Measurements from ENCODE around the gene CPAMD8. TPM values are rescaled to one million over a fixed set of nuclear protein-coding genes. Genes with fewer than 3 reads are reported as not detected.

Gene CPAMD8
- total RNA-seq, 1 experiment from 2014 or later, result 19.8 TPM

DNA sequence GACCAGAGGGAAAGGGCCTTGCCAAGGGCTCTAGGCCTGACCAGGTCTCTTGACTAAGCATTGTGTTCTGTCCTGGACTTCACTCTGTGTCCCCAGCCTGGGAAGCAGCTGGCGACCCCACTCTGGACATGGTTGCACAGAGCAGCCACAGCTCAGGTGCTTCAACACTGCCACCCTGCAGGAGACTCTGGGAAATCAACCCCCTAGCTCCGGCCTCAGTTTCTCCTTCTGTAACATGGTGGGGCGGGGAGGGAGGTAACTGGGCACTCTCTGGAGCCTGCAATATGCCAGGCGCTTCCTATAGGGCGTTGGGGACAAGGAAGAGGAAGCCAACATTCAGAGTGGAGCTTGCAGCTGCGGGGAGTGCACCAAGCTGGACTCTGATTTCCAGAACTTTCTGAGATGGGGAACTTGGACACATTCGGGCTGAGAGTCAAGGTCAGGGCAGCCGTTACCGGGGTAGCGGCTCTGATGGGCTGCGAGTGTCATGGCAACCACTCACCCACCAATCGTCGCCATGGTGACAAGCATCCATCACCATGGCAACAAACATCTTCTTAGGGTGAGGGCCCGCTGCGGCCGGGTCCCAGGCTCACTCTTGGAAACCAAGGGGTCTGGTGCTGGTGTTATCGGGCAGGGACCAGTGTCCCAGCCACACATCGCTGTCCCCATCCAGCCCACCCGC, 125.0 kb downstream of the CPAMD8 start:
- in situ Hi-C loops (cut with HindIII; ENCODE audit: low sequenced_read_pairs), result no loop called here

DNA sequence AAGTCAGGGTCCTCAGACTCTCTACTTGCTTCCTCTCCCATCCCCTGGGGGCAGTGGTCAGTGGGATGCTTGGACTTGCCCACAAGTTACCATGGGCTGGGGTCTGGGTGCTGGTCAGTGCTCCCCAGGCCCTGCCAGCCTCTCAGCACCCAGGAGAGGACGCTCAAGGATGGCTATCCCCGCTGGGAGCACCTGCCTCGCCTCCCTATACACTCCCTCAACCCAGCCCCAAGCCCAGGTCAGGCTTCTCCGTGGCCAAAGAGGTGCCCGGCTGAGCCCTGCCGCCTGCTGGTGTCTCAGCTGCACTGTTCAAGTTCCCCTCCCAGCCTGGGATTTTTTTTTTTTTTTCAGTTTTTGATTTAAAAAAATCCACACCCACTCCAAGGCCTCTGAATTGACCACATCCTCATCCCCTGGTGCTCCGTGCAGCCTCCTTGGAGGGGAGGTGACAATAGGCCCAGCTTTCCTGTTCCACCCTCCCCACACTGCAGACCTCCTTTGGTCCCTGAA, 127.0 kb downstream of the CPAMD8 start:
- in situ Hi-C loops (cut with HindIII; ENCODE audit: low sequenced_read_pairs), result no loop called here
- peak; percentile 2 for DNase-seq (ENCODE audit: low spot score)

More for the DNA sequence above, 125.0 kb downstream of the CPAMD8 start:
- no peak for DNase-seq (ENCODE audit: low spot score)

DNA sequence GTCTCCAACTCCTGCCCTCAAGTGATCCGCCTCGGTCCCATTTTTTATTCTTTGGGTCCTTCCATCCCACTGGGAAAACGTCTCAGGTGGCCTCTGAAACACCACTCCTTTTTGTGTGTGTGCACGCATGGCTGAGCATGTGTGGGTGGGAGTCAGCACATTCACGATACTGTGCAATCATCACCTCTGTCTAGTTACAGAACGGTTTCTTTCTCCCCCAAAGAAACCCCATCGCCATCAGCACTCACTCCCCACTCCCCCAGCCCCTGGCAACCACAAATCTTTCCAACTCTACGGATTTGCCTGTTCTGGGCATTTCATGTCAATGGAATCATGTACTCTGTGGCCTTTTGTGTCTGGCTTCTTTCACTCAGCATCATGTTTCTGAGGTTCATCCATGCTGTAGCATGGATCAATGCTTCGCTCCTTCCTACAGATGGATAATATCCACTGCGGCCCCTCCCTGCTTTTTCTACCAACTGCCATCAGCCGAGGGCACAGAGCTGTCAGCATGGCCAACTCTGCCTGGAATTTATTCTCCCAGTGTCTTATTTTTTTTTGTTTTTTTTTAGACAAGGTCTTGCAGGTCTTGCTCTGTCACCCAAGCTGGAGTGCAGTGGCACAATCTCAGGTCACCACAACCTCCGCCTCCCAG, 128.1 kb downstream of the CPAMD8 start:
- DNase-seq (ENCODE audit: low spot score), result no peak
- in situ Hi-C loops (cut with HindIII; ENCODE audit: low sequenced_read_pairs), result no loop called here

GRCh38 chr19:16897856-16898161, 128.8 kb downstream of the CPAMD8 start:
- no peak for DNase-seq (ENCODE audit: low spot score)
- in situ Hi-C loops (cut with HindIII; ENCODE audit: low sequenced_read_pairs), result no loop called here

DNA sequence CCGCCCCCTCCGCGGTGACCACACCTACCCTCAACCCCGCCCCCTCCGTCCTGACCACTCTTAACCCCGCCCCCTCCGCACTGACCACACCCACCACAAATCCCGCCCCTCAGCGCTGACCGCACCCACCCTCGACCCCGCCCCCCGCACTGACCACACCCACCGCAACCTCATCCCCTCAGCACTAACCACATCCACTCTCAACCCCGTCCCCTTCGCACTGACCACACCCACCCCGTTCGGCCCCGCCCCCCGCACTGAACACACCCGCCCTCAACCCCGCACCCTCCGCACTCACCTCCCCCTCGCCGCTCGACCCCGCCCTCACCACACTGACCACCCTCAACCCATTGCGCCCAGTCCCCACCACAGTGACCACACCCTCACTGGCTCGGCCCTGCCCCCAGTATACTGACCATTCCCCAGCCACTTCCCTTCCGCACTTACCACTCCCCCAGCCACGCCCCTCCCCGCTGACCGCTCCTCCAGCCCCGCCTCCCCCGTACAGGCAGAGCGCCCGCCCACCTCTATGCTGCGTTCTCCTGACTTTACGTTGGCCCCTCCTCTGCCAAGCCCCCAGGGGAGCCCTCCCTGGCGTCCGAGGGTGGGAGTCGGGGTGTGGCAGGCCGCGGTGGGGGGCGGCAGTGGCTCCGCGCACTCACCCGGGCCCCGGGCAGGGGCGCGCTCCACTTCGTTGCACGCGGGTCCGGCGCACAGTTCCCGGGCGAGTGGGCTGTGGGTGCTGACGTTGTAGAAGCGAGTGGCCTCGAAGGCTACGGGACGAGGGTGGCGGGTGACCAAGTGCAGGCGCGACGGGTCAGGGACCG, 129.4 kb downstream of the CPAMD8 start:
- in situ Hi-C loops (cut with HindIII; ENCODE audit: low sequenced_read_pairs), result no loop called here
- DNase-seq (ENCODE audit: low spot score), result peak; percentile 33

DNA sequence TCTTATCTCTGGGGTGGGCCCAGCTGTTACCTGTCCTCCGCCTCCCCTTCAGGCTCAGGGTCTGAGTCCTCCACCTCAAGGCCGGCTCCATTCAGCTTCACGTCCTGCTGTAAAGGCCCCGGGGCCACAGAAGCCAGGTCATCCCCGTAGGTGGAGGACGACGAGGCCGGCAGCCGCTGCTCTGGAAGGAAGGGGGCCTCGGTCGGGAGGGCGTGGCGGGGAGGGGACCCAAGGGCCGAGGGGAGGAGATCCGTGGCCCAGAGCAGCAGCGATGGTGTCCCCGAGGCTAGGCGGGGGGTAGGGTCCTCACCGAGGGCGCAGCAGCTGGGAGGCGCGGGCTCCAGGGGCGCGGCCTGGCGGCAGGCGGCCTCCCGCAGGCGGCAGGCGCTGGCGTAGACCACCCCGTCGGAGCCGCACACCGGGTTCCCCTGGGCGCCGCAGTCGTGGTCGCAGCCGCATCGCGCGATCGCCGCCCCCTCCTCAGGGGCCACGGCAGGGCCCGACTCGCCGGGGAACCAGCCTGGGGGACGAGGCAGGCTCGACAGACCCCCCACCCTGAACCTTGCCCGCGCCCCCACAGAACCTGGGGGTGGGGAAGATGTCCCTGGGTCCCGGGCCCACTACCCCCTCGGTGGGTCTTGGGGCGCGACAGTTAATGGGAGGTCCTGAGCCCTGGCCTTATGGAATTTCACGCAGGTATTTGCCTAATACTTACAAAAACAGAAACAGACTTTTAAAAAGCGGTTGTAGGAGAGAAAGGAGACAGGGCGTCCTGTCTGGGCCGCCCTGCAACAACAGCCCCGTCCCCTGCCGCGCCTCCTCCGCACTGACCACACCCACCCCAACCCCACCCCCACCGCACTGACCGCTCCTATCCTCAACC, 130.2 kb downstream of the CPAMD8 start:
- in situ Hi-C loops (cut with HindIII; ENCODE audit: low sequenced_read_pairs), result no loop called here

GRCh38 chr19:16895467-16896145, 131.0 kb downstream of the CPAMD8 start:
- in situ Hi-C loops (cut with HindIII; ENCODE audit: low sequenced_read_pairs), result no loop called here
- no peak for DNase-seq (ENCODE audit: low spot score)

More for the DNA sequence above, 130.2 kb downstream of the CPAMD8 start:
- no peak for DNase-seq (ENCODE audit: low spot score)

GRCh38 chr19:16894080-16894479, 132.5 kb downstream of the CPAMD8 start:
- in situ Hi-C loops (cut with HindIII; ENCODE audit: low sequenced_read_pairs), result no loop called here
- no peak for DNase-seq (ENCODE audit: low spot score)

GRCh38 chr19:16893686-16893989, 133.0 kb downstream of the CPAMD8 start:
- in situ Hi-C loops (cut with HindIII; ENCODE audit: low sequenced_read_pairs), result no loop called here
- no peak for DNase-seq (ENCODE audit: low spot score)

DNA sequence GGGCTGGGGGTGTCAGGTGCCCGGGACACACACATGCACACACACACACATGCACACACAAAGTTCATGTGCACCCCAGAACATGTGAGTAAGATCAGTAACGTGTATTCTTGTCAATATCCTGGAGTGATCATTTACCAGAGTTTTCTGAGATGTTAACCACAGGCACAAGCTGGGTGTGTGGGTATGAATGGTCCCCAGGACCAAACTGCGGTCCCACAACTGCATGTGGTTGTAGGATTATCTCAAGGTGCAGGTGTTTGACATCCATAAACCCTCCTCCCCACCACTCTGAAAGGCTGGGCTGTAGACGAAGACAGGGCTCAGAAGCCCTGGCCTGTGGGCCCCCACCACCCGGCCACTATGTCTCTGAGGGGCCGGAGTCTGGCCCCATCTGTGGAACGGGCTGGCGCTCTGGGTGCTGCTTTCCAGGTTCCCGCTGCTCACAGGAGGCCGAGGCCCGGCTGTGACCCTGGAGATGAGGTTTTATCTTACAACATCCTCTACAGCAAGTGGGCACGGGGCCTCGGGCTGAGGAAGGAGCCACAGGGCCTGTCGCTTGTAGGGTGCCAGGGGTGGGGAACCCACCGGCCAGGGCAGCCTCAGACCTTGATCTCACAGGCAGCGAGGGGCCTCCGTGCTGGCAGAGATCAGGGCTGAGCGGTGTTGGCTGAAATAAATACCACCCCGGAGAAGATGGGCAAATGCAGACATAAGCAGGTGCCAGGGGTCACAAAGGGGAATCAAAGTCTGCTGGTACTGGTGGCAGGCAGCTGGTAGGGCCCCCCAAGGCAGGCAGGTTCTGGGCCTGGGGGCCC, 133.5 kb downstream of the CPAMD8 start:
- DNase-seq (ENCODE audit: low spot score), result no peak
- in situ Hi-C loops (cut with HindIII; ENCODE audit: low sequenced_read_pairs), result no loop called here

DNA sequence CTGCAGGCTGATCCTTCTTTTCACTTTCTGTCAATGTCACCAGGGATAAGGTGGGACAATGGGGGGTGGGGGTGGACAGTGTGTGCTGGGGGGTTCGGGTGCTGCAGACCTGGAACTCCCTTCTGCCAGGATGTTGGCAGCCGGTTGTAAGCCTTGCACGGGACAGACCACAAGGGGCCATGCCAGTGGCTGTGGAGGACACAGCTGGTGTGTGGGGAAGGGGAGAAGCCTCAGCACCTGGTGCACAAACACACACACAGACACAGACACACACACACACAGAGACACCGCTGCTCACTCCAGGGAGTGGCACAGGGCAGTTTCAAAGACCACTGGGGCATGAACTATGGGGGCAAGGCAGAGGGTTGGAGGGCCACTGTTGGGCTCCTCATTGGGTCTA, 134.2 kb downstream of the CPAMD8 start:
- DNase-seq (ENCODE audit: low spot score), result no peak
- in situ Hi-C loops (cut with HindIII; ENCODE audit: low sequenced_read_pairs), result no loop called here

GRCh38 chr19:16891696-16892382, 134.8 kb downstream of the CPAMD8 start:
- DNase-seq (ENCODE audit: low spot score), result no peak
- in situ Hi-C loops (cut with HindIII; ENCODE audit: low sequenced_read_pairs), result no loop called here

GRCh38 chr19:16890461-16891184, 136.0 kb downstream of the CPAMD8 start:
- in situ Hi-C loops (cut with HindIII; ENCODE audit: low sequenced_read_pairs), result no loop called here
- DNase-seq (ENCODE audit: low spot score), result no peak

DNA sequence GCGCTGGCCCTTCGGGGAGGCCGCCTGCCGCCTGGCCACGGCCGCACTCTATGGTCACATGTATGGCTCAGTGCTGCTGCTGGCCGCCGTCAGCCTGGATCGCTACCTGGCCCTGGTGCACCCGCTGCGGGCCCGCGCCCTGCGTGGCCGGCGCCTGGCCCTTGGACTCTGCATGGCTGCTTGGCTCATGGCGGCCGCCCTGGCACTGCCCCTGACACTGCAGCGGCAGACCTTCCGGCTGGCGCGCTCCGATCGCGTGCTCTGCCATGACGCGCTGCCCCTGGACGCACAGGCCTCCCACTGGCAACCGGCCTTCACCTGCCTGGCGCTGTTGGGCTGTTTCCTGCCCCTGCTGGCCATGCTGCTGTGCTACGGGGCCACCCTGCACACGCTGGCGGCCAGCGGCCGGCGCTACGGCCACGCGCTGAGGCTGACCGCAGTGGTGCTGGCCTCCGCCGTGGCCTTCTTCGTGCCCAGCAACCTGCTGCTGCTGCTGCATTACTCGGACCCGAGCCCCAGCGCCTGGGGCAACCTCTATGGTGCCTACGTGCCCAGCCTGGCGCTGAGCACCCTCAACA, 136.6 kb downstream of the CPAMD8 start:
- no peak for DNase-seq (ENCODE audit: low spot score)
- in situ Hi-C loops (cut with HindIII; ENCODE audit: low sequenced_read_pairs), result no loop called here

DNA sequence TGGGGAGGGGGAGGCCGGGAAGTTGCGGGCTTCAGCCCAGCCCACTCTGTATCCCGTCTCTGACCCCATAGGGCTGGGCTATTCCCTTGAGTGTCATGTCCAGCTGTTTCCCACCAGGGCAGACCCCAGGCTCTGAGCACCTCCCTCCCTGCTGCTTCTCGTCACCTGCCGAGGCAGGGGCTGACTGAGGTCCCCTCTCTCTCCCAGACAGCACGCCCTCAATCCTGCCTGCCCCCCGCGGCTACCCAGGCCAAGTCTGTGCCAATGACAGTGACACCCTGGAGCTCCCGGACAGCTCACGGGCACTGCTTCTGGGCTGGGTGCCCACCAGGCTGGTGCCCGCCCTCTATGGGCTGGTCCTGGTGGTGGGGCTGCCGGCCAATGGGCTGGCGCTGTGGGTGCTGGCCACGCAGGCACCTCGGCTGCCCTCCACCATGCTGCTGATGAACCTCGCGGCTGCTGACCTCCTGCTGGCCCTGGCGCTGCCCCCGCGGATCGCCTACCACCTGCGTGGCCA, 137.2 kb downstream of the CPAMD8 start:
- DNase-seq (ENCODE audit: low spot score), result peak; percentile 32
- in situ Hi-C loops (cut with HindIII; ENCODE audit: low sequenced_read_pairs), result no loop called here

DNA sequence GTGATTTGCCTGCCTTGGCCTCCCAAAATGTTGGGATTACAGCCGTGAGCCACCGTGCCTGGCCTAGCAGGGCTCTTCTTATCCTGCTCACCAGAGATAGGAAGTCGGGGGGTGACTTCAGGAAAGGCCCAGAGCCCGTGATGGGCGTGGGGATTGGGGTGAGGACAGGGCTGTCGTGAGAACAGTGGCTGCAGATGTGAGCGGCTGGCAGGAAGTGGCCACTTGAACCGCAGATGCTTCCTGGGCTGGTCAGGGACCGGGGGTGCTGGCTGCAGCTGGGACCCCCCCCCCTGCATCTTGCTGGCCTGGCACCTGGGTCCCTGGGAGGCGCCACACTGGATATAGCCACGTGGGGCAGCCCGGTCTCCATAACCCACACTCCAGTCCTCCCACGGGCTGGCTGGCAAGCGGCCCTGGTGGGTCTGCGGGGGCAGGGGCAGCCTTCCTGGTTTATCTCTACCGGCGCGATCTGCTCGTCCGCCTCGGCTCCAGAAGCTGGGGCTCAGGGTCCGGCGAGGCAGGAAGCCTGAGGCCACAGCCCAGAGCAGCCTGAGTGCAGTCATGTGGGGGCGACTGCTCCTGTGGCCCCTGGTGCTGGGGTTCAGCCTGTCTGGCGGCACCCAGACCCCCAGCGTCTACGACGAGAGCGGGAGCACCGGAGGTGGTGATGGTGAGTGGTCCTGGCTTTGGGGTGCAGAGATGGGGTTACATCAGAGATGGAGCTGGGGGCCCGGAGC, 137.8 kb downstream of the CPAMD8 start, which contains the start of gene F2RL3:
TSS of gene F2RL3 (plus strand) at position 371 of the 737 bp plus-strand sequence. CDS start at position 562, 191 bp downstream.
- DNase-seq (ENCODE audit: low spot score), result no peak
- in situ Hi-C loops (cut with HindIII; ENCODE audit: low sequenced_read_pairs), result no loop called here
